GM18909 (cell line): ENCODE data around the gene SH2D5.
A peak's percentile ranks its signal among the peaks of the same experiment; 100 is the strongest.
"Not testable (repeated sequence)": the region's sequence is repeated elsewhere in the genome, so short reads cannot be mapped to it uniquely, and the experiment has no call there.

Experiments
- ATAC-seq: cut with Tn5 transposase; IDR thresholded peaks from one replicate; pipeline ENCODE4 v1.9.1; 2021; ENCODE audit warnings: mild to moderate bottlenecking; ENCODE audit not compliant: unreplicated experiment, poor library complexity

Gene SH2D5

DNA sequence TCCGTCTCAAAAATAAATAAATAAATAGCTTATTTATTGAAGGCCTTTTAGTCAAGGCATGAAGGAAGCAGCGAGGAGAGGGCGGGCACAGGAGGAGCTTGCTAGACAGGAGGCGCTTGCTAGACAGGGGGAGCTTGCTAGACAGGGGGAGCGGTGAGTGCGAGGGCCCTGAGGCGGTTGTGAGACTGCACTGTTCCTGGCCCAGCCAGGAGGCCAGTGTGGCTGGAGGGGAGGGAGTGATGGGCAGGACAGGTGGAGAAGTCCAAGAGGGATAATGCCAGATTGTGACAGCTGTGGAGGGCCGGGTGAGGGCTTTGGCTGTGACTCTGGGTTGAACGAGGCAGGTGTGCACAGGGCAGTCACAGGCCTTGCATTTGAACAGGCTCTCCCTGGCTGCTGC is 32.9 kb downstream of the SH2D5 start:
- no peak for ATAC-seq

DNA sequence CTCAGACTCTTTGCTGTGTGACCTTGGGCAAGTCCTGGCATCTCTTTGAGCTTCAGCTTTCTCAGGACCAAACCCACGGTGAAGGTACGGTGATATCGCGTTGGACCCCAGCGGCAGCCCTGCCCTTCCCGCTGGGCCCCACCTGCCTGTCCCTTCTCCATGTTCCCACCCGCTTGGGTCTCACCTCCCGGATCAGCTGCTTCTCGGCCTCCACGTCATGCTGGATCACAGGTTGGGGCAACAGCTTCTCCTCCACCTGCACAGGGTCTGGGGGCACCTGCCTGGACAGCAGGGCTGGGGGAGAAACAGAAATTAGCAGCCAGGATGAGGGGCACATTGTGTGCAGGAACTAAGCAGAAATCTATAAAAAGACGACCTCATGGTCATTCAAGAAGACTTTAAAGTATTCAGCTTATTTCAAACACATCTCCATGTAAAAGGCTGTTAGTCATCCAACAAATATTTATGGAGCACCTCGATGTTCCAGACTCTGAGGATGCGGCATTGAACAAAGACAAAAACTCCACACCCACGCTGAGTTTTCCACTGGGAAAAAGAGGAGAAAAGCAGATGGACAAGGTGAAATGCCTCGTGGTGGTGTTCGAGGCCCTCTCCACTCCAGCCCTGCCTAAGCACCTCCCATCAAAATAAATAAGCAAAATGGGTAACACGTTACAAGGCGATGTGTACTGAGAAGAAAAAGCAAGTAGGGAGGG is 34.1 kb downstream of the SH2D5 start:
- ATAC-seq: no peak

DNA sequence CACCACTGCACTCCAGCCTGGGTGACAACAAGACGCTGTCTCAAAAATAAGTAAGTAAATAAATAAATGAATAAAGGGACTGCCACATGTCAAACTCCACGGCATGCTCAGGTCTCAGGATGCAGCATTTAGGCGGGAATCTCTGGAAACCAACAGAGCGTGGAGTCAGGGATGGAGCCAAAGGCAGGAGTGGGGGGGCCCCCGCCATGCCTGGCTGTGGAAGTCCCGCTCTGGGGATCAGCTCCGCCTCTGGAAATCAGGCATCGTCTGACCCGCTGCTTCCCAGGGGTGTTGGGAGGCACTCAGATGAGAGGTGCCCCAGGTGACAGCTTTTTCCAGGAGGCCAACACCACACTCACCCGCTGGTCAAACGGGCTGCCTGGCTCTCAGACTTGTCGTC is 34.9 kb downstream of the SH2D5 start:
- ATAC-seq: no peak

DNA sequence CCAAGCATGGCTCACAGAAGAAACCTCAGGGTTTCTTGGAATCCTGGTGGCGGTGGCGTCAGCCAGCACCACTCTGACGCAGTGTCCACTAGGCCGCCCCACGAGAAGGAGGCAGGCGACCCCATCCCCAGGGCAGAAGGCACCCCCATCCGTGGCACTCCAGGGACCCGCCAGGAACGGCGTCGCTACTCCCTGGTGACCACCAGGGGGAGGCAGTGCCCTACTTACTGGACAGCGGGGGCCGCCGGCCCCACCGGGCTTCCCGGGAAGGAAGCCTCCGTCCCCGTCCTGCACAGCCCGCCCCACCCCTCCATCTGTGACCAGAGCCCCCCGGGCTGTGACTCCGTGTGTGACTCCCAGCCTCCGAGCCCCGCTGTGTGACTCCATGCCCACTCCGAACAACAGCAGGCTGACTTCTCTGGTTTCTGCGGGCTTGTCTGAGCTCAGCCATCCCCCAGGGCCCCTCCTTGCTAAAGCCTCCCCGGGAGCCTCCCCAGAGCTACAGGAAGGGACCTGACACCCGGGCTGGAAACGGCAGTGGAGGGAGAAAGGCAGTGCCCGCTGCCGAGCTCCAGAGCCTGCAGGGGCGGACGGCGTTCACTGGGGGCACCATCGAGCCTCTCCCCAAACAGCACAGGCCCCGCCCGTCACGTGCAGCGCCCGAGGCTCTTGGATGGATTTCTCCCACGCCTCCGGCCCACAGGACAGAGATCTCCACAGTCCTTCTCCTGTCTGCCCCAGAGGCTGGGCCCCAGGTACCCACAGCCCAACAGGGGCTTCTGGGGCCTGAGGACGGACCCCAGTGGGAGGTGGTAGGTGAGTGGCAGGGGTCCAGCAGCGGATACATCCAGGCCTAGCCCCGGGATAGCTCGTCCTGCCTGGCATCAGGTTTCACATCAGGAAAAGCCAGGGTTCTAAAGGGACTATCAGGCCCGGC is 35.8 kb downstream of the SH2D5 start:
- peak; percentile 61 for ATAC-seq

DNA sequence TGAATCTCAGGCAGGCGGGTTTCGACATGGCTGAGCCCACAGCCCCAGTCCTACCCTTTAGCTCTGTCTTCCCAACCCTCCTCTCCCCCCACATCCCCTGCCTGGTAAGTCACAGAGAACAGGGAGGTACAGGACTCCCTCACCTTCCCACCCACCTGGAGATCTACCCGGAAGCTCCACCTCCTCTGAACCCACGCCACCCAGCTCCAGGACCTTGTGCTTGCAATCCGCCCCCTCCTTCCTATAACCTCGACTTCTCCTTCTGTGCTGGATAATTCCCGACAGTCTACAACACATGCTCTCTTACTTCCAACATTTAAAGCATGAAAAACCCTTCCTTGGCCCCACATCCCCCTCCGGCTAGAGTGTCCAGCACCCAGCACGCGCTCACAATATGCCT is 37.0 kb downstream of the SH2D5 start:
- ATAC-seq: no peak

DNA sequence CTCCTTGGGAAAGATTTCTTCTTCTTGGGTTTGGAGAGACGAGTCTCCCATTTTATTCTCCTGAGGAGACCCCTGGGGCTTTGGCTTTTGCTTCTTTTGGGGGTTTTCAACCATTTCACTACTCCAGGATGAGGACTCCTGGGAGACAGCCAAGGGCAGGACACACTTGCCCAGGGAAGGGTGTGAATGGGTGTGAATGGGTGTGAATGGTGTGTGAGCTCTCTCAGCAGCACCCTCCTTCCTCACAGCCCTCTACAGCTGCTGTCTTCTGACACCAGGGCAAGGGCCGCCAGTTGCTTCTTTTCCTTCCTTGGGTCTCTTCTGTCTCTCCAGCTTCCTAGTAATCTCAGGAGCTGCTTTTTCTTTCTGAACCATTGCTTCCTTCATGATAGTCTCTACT is 38.9 kb downstream of the SH2D5 start:
- ATAC-seq: no peak

DNA sequence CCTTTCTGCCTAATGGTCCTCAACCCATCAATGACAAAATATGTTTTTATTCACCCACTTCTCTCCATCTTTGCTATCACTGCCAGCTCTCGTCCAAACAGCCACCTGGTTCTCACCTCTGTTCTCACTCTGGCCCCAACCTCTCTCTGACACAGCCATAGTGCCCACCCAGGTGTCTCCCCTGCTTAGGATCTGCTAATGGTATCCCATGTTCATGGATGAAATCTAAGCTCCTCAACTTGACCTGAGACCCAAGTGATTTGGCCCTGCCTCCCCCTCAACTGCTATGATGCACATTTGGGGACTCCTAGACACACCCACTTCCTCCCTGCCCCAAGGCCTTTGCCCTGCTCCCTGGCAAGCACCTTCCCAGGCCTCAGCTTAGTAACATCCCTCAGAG is 40.6 kb downstream of the SH2D5 start:
- ATAC-seq: no peak

DNA sequence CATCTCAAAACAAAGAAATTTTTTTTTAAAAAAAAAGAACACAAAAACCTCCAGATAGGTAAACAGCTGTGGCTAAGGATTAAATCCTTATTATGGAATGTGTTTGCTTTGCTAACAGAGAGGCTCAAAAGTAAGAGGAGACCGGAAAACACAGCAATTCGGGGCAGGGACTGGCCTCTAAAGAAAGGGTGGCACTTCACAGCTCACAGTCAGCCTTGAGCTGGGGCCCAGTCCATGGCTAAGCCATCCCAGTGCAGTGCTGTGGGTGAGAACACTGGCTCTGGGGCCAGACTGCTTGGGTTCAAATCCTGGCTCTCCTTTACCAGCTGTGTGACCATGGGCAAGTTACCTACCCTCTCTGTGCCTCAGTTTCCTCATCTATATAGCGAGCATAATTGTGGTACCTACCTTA is 42.9 kb downstream of the SH2D5 start:
- no peak for ATAC-seq

DNA sequence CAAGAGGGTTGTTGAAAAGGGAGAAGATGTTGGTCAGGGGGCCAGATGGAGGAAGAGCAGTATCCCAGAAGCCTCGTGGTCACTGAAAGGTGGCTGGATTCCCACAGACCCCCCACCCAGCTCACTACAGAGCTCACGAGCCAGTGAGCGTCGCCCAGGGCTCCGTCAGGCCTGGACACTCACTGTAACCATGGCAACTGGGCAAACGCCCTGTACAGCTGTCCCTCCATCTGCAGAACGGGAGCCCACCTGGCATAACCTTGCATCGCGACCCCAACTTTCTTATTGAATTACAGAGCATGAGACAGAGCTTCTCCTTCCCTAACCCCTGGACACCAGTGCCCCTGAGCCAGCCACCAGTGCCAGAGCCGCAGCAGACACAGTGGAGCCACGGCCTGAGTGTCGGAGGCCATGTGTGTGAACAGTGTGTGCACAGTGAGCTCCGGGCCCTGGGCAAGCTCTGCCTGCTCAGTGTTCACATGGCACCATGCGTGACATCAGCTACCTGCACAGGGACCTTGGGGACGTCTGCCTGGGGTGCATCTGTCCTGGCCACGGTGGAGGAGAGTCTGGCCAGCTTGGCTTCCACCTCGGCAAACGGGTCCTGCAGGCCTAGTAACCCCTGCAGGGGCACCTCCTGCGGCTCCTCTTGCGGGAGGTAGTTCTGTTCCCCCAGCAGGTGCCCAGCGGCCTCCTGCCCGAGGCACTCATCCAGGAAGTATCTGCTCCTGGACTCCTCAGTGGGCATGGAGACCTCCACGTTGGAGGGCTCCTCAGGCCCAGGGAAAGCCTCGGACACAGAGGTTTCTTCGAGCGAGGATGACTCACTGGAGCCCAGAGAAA is 45.4 kb downstream of the SH2D5 start:
- no peak for ATAC-seq

DNA sequence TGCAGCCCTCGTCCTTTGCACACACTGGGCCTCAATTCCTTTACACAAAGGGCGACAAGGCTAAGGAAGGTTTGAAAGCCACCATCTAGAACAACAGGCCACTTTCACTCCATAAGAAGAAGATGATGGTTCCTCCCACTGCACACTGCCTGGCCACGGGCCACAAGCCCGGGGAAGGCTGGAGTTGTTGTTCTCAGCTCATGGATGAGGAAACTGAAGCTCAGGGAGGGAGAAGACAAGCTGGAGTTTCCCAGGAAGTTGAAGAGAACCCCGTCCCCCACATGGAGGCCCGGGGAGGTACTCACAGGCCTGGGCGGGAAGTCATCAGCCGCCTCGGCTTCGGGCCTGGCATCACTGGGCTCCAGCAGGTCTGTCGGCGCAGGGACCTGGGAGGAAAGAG is 46.8 kb downstream of the SH2D5 start:
- no peak for ATAC-seq

DNA sequence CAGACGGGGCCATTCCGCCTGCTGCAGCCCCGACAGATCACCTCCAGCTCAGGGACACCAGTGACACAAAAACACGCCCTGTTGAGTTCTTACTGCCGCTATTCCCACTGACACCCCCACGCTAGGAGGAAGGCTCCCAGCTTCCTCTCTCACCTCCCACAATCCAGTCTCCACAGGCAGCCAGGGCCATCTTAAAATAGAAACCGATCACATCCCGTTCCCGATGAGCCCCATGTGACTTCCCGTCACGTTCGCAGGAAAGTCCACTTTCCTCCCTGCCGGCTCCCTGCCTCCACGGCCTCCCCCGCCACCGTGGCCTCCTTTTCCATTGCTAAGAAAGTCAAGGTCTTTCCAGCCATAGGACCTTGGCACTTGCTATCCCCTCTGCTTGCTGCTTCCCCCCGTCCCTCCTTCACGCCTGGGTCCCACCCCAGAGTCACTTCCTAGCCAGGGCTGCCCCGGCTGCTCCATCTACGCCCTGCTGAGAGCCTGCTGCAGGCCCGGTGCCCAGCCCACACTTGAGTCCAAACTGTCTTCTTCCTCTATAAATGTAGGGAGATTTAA is 47.3 kb downstream of the SH2D5 start:
- no peak for ATAC-seq

DNA sequence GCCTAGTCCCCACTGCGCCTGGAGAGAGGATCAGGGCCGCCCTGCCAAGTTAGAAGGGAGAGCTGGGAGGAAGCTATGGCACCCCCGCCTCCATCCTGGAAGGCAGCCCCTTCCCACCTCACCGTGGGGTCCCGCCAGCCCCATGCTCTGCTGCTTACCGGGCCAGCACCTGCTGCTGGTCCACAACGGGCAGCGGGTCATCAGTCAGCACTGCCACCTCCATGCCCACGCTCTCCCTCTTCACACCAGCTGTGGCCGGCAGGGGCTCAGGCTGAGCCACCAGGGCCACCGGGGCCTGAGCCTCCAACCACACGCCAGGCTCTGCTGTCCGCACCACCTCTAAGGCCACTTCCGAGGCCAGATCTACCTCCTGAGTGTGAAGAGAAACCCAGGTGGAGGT is 47.9 kb downstream of the SH2D5 start:
- no peak for ATAC-seq

DNA sequence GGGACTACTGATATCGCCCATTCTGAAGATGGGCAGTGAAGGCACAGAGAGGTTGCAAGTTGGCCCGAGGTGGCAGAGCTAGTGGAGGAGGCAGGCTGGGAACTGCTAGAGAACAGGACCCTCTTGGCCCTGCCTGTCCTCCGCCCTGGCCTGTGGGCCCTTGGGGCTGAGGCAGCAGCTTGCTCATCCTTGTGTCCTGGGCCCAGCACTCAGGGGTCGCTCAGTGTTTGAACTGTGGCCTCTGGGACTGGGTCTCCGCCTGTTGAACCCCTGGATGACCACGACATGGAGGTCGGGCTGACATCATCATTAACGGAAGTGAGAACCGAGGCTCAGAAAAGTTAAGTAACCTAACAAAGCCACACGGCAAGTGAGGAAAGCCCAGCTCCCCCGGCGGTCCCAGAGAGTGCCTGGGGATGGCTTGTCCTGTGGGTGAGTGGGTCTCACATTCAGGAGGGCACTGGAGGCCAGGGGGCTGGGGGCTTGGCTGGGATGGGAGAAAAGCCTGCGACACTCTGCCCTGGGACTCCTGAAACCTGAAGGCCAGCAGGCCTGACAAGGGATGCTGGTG is 48.4 kb downstream of the SH2D5 start:
- ATAC-seq: no peak

DNA sequence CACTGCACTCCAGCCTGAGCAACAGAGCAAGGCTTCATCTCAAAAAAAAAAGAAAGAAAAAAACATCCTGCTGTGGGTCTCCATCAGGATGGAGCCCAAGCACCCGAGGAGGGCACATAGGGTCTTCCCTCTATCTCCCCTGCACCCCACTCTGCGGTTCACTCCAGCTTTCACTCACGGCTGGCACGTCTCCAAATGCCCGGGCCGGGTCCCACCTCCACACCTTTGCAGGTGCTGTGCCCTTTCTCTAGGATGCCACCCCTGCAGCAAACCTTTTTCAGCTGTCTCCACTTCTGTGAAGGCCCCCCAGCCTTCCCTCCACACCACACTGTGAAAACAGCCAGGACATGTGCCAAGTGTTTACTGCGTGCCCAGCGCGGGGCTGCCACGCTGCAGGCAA is 48.9 kb downstream of the SH2D5 start:
- ATAC-seq: no peak

DNA sequence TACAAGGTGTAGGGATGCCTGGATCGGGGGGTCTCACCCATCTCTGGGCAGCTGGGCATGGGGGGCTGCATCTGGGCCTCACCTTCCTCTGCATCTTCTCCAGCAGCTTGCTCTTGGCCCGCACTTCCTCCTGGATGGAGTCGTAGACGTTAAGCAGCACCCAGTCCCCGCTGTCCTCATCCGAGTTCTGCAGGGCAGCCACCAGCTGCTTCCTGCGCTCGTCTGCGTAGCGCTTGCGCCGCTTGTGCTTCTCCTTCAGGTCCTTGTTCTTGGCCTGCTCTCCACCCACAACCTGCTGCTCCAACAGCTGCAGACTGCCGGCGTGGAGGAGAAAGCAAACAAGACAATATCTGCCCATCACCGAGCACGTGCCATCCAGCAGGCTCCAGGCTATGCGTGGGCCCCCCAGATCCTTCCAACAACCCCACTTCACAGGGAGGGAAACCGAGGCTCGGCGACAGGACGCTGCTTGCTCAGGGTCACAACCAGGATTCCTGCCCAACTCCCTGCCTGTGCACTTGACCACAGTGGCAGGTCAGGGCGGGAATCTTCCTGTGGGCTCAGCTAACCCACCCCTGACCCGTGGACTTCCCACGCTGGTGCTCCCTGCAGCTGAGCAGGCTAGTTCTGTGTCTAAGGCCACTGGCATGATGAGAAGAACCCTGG is 49.8 kb downstream of the SH2D5 start:
- ATAC-seq: no peak

DNA sequence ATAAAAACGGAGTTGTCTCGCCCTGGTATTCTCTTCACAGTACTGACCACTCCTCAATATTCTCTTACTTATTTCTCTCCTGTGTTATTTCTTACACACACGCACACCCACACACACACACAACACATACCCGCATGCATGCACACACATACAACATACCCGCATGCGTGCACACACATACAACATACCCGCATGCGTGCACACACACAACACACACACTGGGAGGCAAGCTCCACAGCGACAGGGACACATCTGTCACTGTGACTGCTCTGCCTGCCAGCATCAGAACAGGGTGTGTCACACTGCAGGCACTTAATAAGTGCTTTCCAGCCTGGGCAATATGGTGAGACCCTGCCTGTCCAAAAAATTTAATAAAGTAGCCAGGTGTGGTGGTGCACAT is 50.5 kb downstream of the SH2D5 start:
- ATAC-seq: no peak

DNA sequence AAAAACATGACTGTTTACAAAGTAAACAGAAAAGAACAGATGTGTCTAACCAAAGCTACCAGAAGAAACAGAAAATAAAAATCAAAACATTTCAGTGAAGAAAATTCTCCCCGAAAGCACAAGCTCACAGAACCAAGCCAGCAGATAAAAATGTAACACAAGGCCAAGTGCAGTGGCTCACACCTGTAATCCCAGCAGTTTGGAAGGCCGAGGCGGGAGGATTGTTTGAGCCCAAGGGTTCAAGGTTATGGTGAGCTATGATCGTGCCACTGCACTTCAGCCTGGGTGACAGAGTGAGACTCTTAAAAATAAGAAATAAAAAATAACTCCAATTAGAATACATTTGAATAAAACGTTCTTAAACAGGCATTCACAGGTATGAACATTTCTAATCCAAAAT is 52.2 kb downstream of the SH2D5 start:
- no peak for ATAC-seq

DNA sequence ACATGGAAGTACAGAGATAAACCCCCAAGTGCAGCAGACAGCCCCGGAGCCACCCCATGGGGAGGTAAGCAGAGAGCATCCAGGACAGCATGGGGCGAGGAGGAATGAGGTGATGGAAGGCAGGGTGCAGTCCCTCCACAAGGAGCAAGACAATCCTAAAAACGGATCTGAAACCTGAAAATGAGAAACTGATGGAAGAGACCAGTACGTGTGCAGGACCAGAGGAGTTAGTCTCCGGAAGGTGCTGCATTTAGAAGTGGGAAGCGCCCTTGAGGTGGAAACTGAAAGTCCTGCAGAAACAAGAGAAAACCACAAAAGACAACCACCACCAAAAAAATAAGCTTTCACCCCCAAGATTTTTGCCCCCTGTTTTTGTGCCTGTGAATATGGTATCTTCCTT is 53.9 kb downstream of the SH2D5 start:
- ATAC-seq: no peak

DNA sequence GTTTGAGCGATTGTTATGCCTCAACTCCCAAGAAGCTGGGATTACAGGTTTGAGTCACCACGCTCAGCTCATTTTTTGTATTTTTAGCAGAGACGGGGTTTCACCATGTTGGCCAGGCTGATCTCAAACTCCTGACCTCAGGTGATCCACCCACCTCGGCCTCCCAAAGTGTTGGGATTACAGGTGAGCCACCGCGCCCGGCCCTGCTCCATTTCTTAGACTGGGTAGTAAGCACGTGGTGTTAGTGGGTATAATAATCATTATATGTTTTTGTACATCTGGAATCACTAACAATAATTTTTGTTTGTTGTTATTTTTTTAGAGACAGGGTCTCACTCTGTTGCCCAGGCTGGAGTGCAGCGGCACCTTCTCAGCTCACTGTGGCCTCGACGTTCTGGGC is 58.9 kb downstream of the SH2D5 start:
- ATAC-seq: not testable (repeated sequence)

DNA sequence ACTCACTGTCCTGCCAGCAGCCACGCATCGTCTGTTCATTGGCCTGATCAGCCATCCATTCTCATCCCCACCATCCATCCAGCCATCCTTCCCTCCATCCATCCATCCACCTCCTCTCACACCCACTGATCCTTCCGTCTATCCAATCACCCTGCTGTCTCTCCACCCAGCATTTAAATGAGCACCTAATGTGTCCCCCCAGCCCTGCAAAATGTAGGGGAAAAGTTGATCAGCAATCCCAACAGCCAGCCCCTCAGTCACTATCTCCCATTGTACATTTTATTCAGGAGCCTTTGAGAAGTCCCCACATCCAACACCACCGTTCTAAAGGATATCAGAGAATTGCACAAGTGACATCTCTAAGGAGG is 60.3 kb downstream of the SH2D5 start:
- no peak for ATAC-seq
